Stimulated activated CD4-positive, alpha-beta T cell treated with anti-CD3 and anti-CD28 coated beads, Interleukin-12 subunit alpha, Interleukin-12 subunit beta, amount 100 ng/mL, for 24 hours (primary cell): ENCODE results near the gene DPYSL5.

ENCODE experiments used
- DNase-seq, 2 experiments: peaks; one replicate each; pipeline ENCODE4 v3.0.0-alpha.2; 2020; ENCODE audit warnings: low read depth in 2 of 2

DPYSL5 gene

DNA sequence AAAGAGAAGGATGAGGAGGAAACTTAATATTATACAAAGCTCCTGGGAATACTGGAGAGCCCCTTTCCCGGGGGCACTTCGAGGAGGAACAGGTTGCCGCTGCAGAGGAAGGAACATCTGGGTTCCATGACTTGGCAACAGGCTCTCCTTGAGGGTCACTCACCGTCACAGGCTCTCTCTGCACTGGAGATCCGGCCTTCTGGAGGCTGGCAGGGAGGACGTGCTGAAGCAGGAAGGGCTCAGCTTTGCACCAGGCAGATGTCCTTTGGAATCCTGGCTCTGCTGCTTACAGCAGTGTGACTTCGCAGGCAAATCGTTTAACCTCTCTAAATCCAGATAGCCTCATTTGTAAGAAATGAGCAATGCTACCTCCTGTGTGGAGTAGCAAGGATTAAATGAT lies 2.9 kb upstream of the DPYSL5 start:
- no peak for DNase-seq

DNA sequence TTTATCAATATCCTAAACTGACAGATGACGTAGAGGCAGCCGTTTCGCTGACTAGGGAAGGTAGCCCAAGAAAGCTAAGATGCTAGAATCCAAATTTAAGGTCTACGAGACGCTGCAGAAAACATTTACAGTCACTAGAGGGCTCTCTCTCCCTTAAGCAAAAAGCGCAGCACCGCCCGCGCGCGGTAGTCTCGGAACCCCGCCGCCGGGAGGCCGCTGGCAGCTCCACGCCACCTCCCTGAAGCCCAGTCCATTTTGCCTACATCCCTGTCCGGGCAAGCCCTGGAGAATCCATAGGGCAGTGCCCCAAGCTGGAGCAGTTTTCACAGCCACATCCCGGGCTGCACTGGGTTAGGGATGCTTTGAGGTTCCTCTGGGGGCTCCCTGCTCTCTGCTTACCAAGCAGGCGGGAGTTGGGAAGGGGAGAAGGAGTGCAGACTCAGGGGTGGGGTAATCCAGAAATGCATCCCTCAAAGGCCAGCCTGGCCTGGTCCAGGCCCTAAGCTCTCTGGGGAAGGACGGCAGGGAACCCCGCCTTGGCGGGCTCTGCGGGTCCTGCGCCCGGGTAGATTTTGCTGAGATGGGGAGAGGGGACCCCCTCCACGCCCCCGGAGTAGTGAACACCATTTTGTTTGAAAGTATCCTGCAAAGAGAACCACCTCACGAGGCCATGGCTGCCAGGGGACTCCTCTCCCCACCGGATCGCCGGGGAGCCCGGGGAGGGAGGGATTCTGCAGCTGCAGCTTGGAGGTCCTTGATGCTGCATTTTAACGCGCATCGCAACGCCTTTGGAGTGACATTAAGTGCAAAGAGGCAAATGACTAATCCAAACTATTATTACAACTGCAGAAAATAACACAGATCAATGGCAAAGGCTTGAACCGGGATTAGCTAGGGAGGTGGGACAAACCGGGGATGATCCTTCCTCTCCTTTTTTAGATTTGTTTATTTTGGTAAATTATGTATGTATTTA lies 1.3 kb upstream of the DPYSL5 start:
- peak; percentile 43 to 58 for DNase-seq

GRCh38 chr2:26847307-26847654 lies 651 bp upstream of the DPYSL5 start:
- no peak for DNase-seq

DNA sequence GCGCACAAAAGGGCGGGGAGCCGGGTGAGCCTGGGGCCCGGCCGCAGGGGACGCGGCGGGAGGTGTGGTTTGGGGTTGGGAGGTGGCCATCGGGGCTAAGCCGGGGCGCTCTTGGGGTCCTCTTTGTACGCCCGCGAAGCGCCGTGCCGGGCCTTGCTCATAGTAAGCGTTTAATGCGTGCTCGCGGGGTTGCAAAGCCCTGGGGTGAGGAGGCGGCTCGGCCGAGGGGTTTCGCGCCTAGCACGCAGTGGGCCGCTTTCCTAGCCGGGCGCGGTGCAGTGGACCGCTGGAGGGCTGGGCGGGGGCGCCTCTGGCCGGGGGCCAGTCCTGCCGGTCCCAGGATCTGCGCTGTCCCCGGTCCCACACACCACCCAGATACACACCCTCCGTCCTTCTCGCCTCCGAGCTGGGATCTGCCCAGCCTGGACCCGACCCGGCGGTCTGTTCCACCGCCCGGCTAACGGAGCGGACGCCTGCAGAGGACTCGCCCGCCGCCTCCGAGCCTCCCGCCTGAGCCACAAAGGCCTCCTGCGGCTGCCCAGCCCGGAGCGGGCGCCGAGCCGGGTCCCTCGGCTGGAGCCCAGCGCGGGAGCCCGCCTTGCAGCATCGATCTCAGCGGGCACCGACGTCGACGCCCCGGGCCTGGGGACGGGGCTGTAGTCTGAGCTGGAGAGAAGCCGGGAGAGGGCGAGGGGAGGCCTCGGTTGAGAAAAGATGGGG lies 564 bp downstream of the DPYSL5 start:
- DNase-seq = peak in 1 of 2 experiments; percentile 13

DNA sequence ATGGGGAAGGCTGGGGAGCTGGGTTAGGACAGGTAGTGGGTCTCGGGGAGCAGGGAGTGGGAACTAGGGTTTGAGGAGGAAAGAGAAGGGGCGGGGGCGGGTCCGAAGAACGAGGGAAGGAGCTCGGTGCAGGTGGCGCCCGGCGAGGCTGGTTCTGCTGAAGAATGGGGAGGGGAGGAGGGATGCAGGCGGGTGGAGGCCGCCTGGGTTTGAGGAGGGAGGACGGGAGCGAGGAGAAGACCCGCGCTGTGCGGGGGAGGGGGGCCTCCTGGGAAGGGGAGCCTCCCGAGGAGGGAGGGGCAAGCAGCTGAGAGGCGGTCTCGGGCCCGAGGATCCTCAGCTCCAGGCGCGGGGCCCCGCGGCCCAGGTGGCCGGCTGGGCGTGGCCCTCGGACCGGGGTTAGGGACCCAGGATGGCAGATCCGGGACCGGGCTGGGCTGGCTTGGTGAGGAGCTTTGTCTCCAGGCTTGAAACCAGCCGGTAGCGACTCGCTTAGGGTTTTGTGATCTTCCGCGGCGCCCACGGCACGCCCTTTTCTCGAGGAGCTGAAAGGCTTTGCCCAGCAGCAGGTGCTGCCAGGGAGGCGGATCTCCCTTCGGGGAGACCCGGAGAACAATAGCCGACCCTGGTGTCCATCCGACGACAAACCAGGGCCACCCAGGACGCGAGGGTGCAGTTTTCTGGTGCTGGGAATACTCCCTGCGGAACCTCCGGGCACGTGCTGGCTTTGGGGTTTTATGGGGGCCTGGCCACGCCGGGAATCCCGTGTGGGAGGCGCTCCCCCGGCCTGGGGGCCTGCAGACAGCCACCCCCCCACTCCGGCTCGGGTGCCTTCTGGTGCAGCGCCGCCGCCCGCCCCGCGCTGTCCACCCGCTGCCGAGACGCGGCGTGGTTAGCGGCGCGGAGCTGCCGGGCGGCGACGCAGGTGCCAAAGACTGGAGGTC lies 1.4 kb downstream of the DPYSL5 start:
- peak in 1 of 2 experiments; percentile 4 for DNase-seq

DNA sequence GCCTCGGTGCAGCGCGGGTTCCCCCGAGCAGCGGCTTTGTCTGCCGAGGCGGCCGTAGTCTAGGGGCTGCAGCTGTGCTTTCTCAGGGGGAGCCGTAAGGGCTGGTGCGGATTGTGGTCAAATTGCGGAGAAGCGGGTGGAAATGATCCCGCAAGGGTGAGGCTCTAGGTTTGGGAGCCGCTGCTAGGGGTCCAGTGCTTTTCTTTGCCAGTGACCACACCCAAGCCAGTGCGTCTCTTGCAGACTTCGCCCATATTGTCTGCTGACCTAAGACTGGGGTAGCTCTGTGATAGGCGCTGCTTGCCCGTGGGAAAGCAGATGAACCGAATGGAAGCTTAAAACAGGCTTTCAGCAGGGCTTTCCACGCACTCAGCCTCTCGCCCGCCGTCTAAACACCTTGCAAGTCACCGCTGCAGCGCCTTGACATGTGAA lies 2.1 kb downstream of the DPYSL5 start:
- DNase-seq = no peak

- no peak for DNase-seq
Observed at GRCh38 chr2:26850505-26850904, 2.6 kb downstream of the DPYSL5 start.

- DNase-seq = no peak
Observed at GRCh38 chr2:26852405-26853306, 4.7 kb downstream of the DPYSL5 start.

GRCh38 chr2:26853751-26854150 lies 5.8 kb downstream of the DPYSL5 start:
- DNase-seq = no peak

DNA sequence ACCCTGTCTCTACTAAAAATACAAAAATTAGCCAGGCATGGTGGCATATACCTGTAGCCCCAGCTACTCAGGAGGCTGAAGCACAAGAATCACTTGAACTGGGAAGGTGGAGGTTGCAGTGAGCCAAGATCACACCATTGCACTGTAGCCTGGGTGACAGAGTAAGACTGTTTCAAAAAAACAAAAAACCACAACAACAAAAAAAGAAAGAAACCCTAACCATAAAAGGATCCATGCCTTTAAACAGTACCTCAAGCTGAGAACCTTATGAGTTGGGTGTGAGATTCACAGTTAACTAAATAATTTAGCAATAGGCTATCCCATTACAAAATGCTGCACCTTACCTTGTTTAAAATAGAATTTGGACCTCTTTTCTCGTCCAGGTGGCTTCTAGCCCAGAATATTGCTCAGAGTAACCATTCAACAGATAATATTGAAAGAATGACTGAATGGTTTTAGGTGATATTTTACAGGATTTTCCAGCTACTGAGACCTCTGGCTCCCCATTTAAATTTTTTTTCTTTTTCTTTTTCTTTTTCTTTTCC lies 6.4 kb downstream of the DPYSL5 start:
- DNase-seq = no peak

DNA sequence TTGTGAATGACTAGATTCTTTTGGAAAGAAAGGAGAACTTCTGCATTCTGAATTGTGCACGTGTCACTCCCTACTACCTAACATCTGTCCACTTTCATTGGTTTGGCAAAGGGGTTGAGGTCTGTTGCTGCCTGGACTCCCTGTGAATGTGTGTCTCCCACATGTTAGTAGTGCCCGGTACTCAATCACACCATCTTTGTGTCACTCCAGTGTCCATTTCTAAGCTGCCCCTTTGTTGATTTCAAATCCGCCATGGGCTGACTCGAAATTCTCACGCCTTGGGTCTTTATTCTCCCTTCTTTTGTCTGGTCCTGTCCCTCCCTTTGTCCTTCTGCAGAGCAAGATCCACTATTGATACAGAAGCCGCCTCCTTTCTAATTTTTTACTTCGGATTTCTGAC lies 7.5 kb downstream of the DPYSL5 start:
- DNase-seq = no peak

DNA sequence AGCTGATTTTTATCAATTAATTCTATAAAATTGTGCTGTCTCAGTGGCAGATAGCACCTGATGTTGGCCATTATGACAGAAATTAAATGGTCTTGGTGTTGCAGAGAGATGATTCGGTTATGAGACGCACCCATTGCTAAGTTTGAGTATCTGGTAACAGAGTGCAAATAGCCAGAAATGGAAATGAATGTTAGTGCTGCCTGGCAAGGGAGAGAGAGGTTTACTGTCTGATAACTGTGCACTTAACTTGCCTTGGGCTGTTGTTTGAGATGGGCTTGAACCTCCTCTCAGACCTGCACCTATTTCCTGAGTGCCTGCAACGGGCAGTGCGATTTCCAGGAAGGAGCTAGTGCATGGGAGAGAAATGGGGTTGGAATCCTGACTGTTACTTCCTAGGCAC lies 11.7 kb downstream of the DPYSL5 start:
- DNase-seq = no peak

- no peak for DNase-seq
Observed at GRCh38 chr2:26860211-26860850, 12.4 kb downstream of the DPYSL5 start.

- no peak for DNase-seq
Observed at GRCh38 chr2:26861610-26862224, 13.8 kb downstream of the DPYSL5 start.

DNA sequence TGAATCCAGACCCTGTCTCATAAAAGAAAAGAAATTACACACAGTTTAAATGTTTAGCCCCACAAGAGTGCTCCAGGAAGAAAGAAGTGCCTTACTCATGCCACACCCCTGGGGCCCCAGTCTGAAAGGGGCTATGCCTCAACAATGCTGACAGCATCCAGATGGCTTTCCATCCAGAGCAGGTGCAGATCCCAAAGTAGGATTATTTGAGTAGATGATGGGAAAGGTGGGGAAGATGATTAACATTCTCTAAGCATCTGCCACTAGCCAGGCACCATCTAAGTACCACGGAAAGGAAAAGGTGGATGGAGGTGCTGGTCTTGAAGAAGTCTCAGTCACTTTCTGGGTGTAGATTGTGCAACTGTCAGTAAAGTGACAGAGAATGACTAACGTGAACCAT lies 16.3 kb downstream of the DPYSL5 start:
- DNase-seq = no peak

DNA sequence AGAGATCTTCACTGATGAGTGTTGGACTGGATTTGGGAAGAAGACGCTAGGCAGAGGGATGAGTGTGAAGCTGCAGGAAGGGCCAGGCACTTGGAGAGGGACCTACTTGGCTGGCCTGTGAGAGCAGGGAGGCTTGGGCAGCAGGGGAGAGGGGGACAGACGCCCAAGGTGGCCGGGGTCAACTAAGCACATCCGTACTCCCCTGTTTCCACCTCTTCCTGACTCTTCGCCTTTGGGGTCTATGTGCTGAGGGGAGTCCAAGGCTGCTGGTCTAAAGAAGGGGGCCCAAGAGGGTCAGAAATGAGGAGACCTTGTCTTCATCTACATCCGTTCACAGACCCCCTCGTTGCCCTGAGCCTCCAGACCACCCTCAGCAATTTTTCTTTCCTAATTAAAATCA lies 16.7 kb downstream of the DPYSL5 start:
- no peak for DNase-seq

DNA sequence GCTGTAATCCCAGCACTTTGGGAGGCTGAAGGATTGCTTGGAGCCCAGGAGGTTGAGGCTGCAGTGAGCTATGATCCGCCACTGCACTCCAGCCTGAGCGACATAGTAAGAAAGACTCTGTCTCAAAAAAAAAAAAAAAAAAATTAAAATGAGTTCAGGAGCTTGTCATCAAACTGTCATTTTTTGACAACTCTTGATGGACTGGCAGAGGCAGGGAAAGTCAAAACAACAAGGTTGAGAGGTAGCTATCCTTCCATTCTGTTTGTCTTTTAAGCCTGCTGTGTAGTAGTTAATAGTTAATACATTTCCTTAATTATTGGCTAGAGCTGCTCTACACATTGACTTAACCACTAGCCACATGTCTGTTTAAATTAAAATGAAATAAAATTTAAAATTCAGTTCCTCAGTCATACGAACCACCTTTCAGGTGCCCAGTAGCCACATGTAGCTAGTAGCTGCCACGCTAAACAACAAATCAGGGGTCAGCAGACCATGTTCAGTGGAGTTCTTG lies 22.7 kb downstream of the DPYSL5 start:
- no peak for DNase-seq

- no peak for DNase-seq
Observed at GRCh38 chr2:26873286-26873983, 25.5 kb downstream of the DPYSL5 start.

DNA sequence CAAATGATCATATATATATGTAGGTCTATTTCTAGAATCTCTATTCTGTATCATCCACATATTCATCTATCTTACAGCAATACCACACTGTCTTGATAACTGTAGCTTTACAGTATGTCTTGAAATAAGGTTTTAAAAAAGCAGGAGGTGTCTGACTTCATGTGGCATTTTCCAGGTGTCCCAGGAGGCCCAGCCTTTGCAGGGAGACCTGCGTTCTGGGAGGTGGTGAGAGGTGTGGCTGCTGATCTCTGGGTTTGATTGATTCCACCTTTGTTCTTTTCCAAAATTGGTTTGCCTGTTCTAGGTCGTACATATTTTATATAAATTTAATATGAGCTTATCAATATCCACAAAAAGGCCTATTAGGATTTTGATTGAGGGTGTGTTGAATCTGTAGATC lies 26.6 kb downstream of the DPYSL5 start:
- no peak for DNase-seq
